Adipose tissue (tissue), 3 donors: ENCODE measurements around the gene CHD2. TPM values are rescaled to one million over a fixed set of nuclear protein-coding genes. Genes with fewer than 3 reads are reported as not detected.
"Not testable (repeated sequence)": the region's sequence is repeated elsewhere in the genome, so short reads cannot be mapped to it uniquely, and the experiment has no call there.

ENCODE experiments used
- H3K27ac ChIP-seq: one replicate; pipeline ENCODE4 v1.5.1; 2013; ENCODE audit warnings: low read depth, low read length
- WGBS, 3 donors: extraction: QIAGEN DNeasy Blood & Tissue Kit; methylation state at CpG; one replicate each; pipeline ENCODE4 v1.1.7; 2013; 5-methylcytosine and 5-hydroxymethylcytosine counted together
- polyA plus RNA-seq, 3 donors: library from polyadenylated mRNA; stranded (reverse); fragments of 200-250 nt; gene quantifications; one replicate each; pipeline ENCODE4 v1.2.3, GENCODE V29; 2013
- donor health status: healthy with polysubstance abuse.
- donor health status: Bipolar disorder and iron deficiency.
- donor health status: healthy.

Gene CHD2
- polyA plus RNA-seq, 3 donors, result 12.5 to 38.1 (median 32.6) TPM

- WGBS, 3 donors, result 43 to 59% (median 57%) methylated on average over 32 of the region's 32 CpGs
- H3K27ac ChIP-seq, result no peak overlapping the region
Measured at GRCh38 chr15:93035953-93036810, 136.1 kb downstream of the CHD2 start.

- 57 to 81% (median 65%) methylated on average over 28 to 29 of the region's 29 CpGs for WGBS, 3 donors
- H3K27ac ChIP-seq, result no peak overlapping the region
Measured at GRCh38 chr15:93036951-93037819, 137.1 kb downstream of the CHD2 start.

GRCh38 chr15:93037820-93038705 lies 137.9 kb downstream of the CHD2 start:
- no peak overlapping the region for H3K27ac ChIP-seq
- WGBS, 3 donors, result 69 to 80% (median 78%) methylated on average over 19 to 20 of the region's 20 CpGs

GRCh38 chr15:93039562-93040287 lies 139.6 kb downstream of the CHD2 start:
- WGBS, 3 donors, result 88 to 92% (median 91%) methylated on average over 12 to 13 of the region's 13 CpGs
- H3K27ac ChIP-seq, result not testable (repeated sequence)

DNA sequence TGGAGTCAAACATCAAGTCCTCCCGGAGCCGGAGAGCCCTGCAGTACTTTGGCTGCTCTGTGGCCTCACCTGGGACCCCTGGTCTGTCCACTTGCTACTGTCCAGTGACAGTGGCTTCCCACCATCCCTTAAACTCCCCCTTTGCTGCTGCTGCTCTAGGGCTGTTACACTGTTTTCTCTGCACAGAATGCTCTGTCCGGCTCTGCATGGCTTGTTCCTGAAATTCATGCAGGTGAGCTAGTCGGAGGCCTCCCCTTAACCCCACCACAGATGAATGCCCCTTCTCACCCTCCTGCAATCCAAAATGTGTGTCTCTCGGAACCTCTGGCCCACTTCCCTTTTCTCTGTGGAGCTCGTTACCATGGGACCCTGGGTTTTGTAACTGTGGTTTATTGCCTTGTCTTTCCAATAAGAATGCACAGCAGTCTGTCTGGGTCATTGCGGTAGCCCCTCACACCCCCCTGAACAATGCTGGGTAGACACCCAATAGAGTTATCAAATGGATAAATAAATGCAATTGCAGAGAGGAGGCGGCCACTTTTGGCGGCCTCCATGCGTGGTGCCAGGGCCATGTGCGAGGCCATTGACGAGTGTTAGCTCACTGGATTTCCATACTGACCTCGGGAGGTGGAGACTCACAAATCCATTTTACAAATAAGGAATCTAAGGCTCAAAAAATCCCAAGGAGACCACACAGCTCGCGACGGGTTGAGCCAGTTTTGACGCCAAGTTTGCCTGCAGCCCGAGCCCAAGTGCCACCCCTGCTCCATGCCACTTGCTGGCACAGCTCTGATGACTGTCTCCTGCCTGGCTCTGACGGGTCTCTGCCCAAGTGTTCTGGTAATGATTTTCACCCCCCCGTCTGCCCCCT lies 140.4 kb downstream of the CHD2 start:
- H3K27ac ChIP-seq, result no peak overlapping the region
- WGBS, 3 donors, result 71 to 86% (median 82%) methylated on average over 20 of the region's 20 CpGs

DNA sequence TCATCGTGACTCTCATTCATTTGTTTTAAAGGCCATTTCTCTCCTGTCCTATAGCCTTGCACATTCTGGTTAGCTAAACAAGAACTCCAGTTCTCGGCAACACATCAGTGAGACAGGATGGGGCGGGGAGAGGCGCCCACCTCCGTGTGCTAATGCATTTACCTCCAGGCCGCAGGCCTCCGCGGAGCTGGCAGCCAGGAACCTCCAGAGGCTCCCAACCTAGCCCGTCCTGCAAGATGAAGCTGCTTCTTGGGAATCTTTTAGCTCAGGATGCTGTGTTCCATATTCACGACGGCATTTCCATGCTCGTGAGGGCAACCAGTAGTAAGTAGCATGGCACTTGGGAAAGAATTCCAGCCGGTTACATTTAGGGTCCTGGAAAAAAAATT lies 141.0 kb downstream of the CHD2 start:
- no peak overlapping the region for H3K27ac ChIP-seq
- WGBS, 3 donors, result 82 to 88% (median 86%) methylated on average over 13 of the region's 13 CpGs

DNA sequence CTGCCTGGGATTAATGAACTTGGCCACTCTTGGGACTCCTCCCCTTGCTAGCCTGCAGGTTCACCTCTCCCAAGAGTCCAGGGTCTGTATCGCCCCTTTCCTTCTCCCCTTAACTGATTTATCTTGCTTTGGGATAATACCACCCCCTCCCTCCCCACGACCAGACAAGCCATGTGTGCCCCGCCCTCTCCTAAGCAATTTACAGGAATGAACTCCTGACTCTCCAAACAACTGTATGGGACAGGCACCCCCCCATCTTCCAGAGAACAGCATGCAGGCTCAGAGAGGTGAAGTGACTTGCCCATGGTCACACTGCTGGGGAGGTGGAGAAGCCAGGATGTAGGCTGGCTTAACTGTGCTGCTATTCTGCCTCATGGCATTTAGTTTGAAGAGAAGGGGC lies 142.1 kb downstream of the CHD2 start:
- no peak overlapping the region for H3K27ac ChIP-seq
- 57 to 76% (median 64%) methylated on average over 3 of the region's 3 CpGs for WGBS, 3 donors

GRCh38 chr15:93042691-93043378 lies 142.7 kb downstream of the CHD2 start:
- H3K27ac ChIP-seq, result no peak overlapping the region
- 86 to 91% (median 90%) methylated on average over 18 of the region's 18 CpGs for WGBS, 3 donors

GRCh38 chr15:93043621-93044300 lies 143.6 kb downstream of the CHD2 start:
- WGBS, 3 donors, result 39 to 60% (median 55%) methylated on average over 12 of the region's 12 CpGs
- no peak overlapping the region for H3K27ac ChIP-seq

GRCh38 chr15:93044301-93045190 lies 144.4 kb downstream of the CHD2 start:
- no peak overlapping the region for H3K27ac ChIP-seq
- WGBS, 3 donors, result 88 to 90% (median 89%) methylated on average over 46 of the region's 46 CpGs

DNA sequence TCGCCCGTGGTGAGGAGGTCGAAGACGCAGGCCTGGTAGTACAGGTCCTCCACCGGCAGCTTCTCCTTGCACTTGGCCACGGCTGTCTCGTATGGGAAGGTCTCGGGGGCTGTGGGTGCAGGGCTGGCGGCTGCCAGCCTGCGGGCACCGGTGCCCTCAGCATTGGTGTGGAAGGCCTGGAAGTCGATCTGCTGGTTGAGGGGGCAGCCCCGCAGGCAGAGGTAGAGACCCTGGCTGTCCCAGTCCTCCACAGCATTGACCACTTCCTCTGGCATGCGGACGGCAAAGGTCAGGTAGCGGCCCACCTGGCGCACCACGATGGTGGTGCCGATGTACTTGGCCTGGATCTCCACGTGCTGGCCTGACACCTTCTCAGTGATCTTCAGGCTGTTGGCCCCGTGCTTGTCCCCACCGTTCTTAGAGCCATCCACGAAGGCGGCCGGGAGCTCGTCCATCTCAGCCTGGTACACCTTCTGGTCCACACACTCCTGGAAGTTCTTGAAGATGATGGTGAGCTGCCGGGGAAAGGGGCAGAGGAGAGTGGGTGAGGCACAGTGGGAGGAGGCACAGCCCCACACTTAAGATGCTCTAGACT lies 145.2 kb downstream of the CHD2 start:
- 89 to 96% (median 96%) methylated on average over 25 to 27 of the region's 27 CpGs for WGBS, 3 donors
- no peak overlapping the region for H3K27ac ChIP-seq

- 89 to 96% (median 96%) methylated on average over 4 of the region's 4 CpGs for WGBS, 3 donors
- no peak overlapping the region for H3K27ac ChIP-seq
Measured at GRCh38 chr15:93046120-93046519, 146.0 kb downstream of the CHD2 start.

GRCh38 chr15:93046721-93047120 lies 146.6 kb downstream of the CHD2 start:
- H3K27ac ChIP-seq, result no peak overlapping the region
- WGBS, 3 donors, result 66 to 72% (median 67%) methylated on average over 7 of the region's 7 CpGs

GRCh38 chr15:93047621-93048425 lies 147.7 kb downstream of the CHD2 start:
- no peak overlapping the region for H3K27ac ChIP-seq
- 59 to 81% (median 64%) methylated on average over 18 of the region's 18 CpGs for WGBS, 3 donors
